ENCODE measurements around the gene P2RX2. TPM values are rescaled to one million over a fixed set of nuclear protein-coding genes. Genes with fewer than 3 reads are reported as not detected.

The P2RX2 gene
- total RNA-seq, 2 donors from 2014 or later = not detected

DNA sequence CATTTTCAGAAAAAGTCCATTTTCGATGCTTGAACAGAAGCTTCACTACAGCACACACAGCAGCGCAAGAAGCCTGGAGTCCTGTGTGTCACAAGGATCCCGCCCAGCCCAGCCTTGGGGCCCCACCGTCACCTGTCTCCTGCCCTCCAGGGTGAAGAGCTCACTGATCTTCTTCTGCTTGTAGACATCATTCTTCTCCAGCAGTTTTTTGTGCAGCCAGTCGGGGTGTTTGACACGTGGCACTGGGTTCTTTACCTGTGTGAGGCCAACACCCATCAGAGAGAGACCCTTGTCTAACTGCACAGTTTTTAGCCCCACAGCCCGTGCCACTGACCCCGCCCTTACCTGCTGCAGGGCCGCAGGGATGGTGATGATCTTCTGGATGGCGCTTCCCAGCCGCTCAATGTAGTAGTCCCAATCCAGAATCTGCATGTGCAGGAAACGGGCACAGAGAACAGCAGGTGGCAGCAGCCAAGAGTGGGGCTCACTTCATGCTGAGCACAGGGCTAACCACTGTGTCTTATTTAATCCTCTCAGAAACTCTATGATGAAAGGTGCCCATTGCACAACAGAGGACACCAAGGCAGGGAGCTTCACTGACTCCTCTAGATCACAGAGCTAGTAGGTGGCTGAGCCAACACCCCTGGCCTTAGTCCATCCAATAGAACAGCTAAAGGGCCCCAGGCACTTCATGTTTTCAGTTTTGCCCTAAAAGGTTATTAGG lies 38.6 kb downstream of the P2RX2 start:
- no peaks in the 10 kb centered on the region for H3K9me3 ChIP-seq
- H3K4me1 ChIP-seq (ENCODE audit: control insufficient read depth in 1 of 2, low read depth in 2 of 2) = no peaks in the 10 kb centered on the region
- H3K27ac ChIP-seq = no peak overlapping the region
- peaks cover 46% of the 10 kb centered on the region for H3K36me3 ChIP-seq
- no peak overlapping the region for H3K4me3 ChIP-seq
- no peaks in the 10 kb centered on the region for H3K27me3 ChIP-seq (replicated peaks; ENCODE audit: insufficient read depth)
- ATAC-seq (ENCODE audit: insufficient number of reproducible peaks, low FRiP score, low read depth) = no peak
- DNase-seq (ENCODE audit: low spot score) = no peak
- TF ChIP-seq, protein P1, sequence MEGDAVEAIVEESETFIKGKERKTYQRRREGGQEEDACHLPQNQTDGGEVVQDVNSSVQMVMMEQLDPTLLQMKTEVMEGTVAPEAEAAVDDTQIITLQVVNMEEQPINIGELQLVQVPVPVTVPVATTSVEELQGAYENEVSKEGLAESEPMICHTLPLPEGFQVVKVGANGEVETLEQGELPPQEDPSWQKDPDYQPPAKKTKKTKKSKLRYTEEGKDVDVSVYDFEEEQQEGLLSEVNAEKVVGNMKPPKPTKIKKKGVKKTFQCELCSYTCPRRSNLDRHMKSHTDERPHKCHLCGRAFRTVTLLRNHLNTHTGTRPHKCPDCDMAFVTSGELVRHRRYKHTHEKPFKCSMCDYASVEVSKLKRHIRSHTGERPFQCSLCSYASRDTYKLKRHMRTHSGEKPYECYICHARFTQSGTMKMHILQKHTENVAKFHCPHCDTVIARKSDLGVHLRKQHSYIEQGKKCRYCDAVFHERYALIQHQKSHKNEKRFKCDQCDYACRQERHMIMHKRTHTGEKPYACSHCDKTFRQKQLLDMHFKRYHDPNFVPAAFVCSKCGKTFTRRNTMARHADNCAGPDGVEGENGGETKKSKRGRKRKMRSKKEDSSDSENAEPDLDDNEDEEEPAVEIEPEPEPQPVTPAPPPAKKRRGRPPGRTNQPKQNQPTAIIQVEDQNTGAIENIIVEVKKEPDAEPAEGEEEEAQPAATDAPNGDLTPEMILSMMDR (IDR thresholded peaks at IDR 0.05) = no peak

DNA sequence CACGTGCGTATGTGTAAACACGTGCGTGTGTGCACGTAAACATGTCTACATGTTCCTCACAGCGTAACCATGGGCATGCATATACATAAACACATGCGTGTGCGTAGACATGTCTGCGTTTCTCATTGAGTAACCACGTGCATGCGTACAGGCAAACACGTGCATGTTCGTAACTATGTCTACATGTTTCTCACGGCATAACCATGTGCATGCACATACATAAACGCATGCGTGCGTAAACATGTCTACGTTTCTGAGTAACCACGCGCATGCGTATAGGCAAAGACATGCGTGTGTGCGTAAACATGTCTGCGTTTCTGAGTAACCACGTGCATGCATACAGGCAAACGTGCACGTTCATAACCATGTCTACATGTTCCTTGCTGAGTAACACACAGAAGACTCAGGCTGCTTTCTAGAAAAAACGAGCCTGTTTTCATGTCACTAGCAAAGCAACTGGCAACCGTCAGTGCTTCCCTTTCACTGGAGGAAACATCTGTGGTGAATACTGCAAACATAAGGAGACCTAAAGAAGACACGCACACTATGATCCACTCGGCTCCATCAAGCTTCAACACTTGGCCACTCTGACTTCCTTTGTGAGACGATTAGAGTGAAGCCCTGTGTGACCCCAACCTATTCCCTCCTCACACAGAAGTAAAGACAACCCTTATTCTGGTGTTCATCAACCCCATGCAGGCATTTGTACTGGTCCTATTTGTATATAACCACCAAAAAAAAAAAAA lies 39.7 kb downstream of the P2RX2 start:
- H3K27ac ChIP-seq = no peak overlapping the region
- ATAC-seq (ENCODE audit: insufficient number of reproducible peaks, low FRiP score, low read depth) = no peak

DNA sequence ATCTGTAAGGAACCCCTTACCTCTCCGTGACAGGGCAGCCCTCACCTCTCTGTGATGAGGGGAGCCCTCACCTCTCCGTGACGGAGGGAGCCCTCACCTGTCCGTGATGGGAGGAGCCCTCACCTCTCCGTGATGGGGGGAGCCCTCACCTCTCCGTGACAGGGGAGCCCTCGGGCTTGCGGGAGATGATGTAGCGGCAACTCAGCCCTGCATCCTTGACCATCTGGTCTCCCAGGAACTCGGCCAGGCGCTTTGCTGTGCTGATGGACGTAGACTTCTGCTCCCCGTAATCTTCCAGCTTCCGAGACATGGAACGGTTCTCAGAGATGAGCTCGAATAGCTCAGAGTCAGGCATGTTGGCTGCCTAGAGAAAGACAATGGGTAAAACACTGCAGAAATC lies 40.6 kb downstream of the P2RX2 start:
- DNase-seq (ENCODE audit: low spot score) (no peak), ATAC-seq (ENCODE audit: insufficient number of reproducible peaks, low FRiP score, low read depth) (no peak)
- Histone ChIP-seq H3K27me3 (replicated peaks; ENCODE audit: insufficient read depth) (no peaks in the 10 kb centered on the region), H3K4me1 (ENCODE audit: control insufficient read depth in 1 of 2, low read depth in 2 of 2) (no peaks in the 10 kb centered on the region), H3K9me3 (no peaks in the 10 kb centered on the region), H3K4me3 (no peak overlapping the region), H3K27ac (no peak overlapping the region), H3K36me3 (peaks cover 58% of the 10 kb centered on the region)
- TF ChIP-seq, protein P1 (IDR thresholded peaks at IDR 0.05) = no peak

More for the DNA sequence above, 39.7 kb downstream of the P2RX2 start:
- H3K4me3 ChIP-seq = no peak overlapping the region
- no peak for DNase-seq (ENCODE audit: low spot score)
- H3K27me3 ChIP-seq (replicated peaks; ENCODE audit: insufficient read depth) = no peaks in the 10 kb centered on the region
- H3K9me3 ChIP-seq = no peaks in the 10 kb centered on the region
- peaks cover 52% of the 10 kb centered on the region for H3K36me3 ChIP-seq
- TF ChIP-seq, protein P1 (IDR thresholded peaks at IDR 0.05) = no peak
- no peaks in the 10 kb centered on the region for H3K4me1 ChIP-seq (ENCODE audit: control insufficient read depth in 1 of 2, low read depth in 2 of 2)

DNA sequence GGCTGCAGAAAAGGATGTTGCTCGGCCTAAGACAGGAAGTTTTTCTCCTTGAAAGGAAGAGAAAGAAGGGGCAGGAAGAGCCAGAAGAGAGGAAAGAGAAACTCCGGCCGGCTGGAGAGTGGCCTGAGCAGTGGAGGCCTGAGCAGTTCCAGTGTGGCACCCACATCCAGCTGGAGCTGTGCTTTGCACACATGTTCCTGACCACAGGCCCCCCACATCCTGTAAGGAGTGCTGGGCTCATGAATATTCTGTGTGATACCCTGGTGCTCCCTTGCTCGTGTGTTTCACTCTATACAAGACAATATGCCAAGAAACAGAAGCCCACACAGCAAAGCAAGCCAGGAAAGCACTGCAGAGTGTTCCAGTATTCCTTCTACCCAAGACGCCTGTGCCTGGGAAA lies 41.5 kb downstream of the P2RX2 start:
- no peak for ATAC-seq (ENCODE audit: insufficient number of reproducible peaks, low FRiP score, low read depth)
- Histone ChIP-seq H3K27me3 (replicated peaks; ENCODE audit: insufficient read depth) (no peaks in the 10 kb centered on the region), H3K9me3 (no peaks in the 10 kb centered on the region), H3K4me3 (no peak overlapping the region), H3K36me3 (peaks cover 67% of the 10 kb centered on the region), H3K4me1 (ENCODE audit: control insufficient read depth in 1 of 2, low read depth in 2 of 2) (no peaks in the 10 kb centered on the region), H3K27ac (no peak overlapping the region)
- TF ChIP-seq, protein P1 (IDR thresholded peaks at IDR 0.05) = no peak
- DNase-seq (ENCODE audit: low spot score) = no peak

DNA sequence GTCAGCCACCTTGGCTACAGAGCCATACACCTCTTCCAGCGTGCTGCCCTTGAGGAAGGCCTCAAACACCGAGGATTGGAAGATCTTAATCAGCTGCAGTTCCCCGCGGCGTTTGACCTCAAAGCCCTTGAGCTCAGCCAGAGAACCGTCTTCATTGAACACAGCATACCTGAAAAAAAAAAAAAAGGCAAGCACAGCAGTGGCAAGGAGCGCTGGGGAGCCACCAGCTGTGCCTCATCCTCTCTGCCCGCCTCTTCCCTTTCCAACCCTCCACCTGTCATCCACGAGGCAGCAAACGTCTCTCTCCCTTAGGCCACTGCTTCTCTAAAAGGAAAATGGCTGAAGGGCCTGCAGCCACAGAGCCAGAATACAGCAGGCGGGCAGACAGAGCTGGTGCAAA lies 42.4 kb downstream of the P2RX2 start:
- H3K36me3 ChIP-seq = peaks cover 69% of the 10 kb centered on the region
- no peak for ATAC-seq (ENCODE audit: insufficient number of reproducible peaks, low FRiP score, low read depth)
- H3K4me3 ChIP-seq = no peak overlapping the region
- H3K4me1 ChIP-seq (ENCODE audit: control insufficient read depth in 1 of 2, low read depth in 2 of 2) = no peaks in the 10 kb centered on the region
- no peak for DNase-seq (ENCODE audit: low spot score)
- no peak overlapping the region for H3K27ac ChIP-seq
- TF ChIP-seq, protein P1 (IDR thresholded peaks at IDR 0.05) = no peak
- no peaks in the 10 kb centered on the region for H3K27me3 ChIP-seq (replicated peaks; ENCODE audit: insufficient read depth)
- no peaks in the 10 kb centered on the region for H3K9me3 ChIP-seq
